Mesodermal cell (in vitro differentiated cells): ENCODE measurements around the gene POLR1A.

Experiments used
- H3K27ac ChIP-seq: 2 replicates; pipeline ENCODE4 v1.7.0; 2013; ENCODE audit warnings: mild to moderate bottlenecking, low read depth, low read length, moderate library complexity; ENCODE audit not compliant: severe bottlenecking
- H3K36me3 ChIP-seq: 2 replicates; pipeline ENCODE4 v1.7.1; 2013; ENCODE audit warnings: mild to moderate bottlenecking, low read length, moderate library complexity; ENCODE audit not compliant: control insufficient read depth, insufficient read depth
- H3K4me1 ChIP-seq: one replicate; pipeline ENCODE4 v1.7.1; 2013; ENCODE audit warnings: mild to moderate bottlenecking, low read length; ENCODE audit not compliant: insufficient read depth, control insufficient read depth, poor library complexity, severe bottlenecking
- H3K4me3 ChIP-seq: 2 replicates; pipeline ENCODE4 v1.7.0; 2013; ENCODE audit warnings: low read length, control low read depth, mild to moderate bottlenecking; ENCODE audit not compliant: insufficient read depth, poor library complexity, severe bottlenecking; ENCODE audit errors: extremely low read depth
- H3K9me3 ChIP-seq: 2 replicates; pipeline ENCODE4 v1.7.1; 2013; ENCODE audit warnings: mild to moderate bottlenecking, low read length, moderate library complexity; ENCODE audit not compliant: control insufficient read depth
- WGBS, 2 experiments: methylation state at CpG; one replicate each; pipeline ENCODE4 v1.1.5; 2013; ENCODE audit warnings: missing lambda C conversion rate in 2 of 2; ENCODE audit not compliant: insufficient coverage in 2 of 2; 5-methylcytosine and 5-hydroxymethylcytosine counted together

Gene POLR1A

DNA sequence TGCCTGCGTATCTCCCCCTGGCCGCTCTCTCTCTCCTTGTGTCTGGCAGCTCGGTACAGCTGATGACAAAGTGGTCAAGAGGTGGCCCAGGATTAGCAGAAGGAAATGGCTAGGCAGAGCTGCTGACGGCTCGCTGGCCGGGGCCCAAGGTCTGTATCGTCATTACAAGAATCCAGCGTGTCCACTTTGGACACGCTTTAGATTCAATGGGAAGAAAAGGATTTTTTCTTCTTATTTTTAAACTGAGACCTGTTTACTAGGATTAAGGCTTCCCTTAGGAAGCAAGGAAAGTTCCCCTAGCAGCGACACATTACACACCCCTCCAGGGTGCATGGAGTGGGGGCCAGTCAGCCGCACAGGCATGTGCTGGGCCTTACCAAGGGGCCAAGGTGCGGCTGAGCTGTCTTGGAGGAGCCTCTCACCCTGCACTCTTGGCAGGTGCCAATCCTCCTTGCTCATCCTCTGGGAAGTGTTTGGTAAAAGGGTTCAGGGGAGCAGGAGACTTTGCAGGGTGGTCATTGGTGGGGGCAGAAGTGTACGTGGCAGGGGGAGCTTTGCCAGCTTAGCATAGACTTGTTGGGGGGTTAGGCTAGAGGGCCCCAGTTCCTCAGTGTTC is 76.8 kb downstream of the POLR1A start:
- Histone ChIP-seq H3K9me3 (no peaks in the 10 kb centered on the region), H3K4me1 (no peaks in the 10 kb centered on the region), H3K4me3 (no peak overlapping the region), H3K36me3 (peaks cover 99% of the 10 kb centered on the region), H3K27ac (no peak overlapping the region)
- 97 to 100% methylated on average over 5 to 7 of the region's 13 CpGs for WGBS, 2 experiments

DNA sequence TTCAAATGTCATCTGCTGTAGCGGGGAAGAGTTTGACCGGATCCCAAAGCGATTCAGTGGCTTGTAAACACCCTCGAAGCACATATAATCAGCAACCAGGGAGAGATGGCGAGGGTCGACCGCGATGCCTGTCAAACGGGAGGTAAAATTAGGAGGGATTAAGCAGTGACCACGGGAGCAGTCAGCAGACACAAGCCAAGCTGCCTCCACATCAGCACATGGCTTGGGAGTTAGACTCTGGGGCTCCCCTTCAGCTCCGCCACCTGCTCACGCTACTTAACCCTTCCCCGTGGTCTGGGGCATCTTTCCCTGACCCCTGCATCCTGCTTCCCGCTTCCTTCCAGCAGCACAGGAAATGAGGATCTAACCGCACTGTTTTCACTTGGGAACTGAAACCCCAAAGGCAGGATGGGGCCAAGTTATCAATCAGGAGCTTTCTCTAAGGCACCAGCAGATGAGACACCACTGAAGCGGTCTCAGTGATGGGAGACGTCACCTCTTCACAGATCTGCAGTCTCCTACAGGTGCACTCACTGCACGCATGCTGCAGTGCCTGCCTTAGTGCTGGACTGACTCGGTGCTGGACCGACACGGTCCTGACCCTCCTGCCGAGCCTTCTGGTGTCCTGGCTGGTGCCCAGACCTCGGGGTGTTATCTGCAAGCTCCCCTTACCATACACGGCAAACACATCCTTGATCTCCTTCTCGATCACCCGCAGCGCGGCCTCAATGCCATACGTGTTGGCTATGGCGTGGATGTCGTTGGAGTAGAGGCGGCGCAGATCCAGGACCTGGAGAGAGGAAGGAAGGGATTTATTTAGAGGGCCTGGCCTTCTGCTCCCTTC is 77.5 kb downstream of the POLR1A start:
- WGBS, 2 experiments = 97% methylated on average over 25 to 32 of the region's 33 CpGs
- Histone ChIP-seq H3K4me3 (no peak overlapping the region), H3K36me3 (peaks cover 92% of the 10 kb centered on the region)

GRCh38 chr2:86027196-86027921 is 78.3 kb downstream of the POLR1A start:
- peaks cover 84% of the 10 kb centered on the region for H3K36me3 ChIP-seq

More for the DNA sequence above, 77.5 kb downstream of the POLR1A start:
- no peaks in the 10 kb centered on the region for H3K4me1 ChIP-seq
- no peaks in the 10 kb centered on the region for H3K9me3 ChIP-seq
- no peak overlapping the region for H3K27ac ChIP-seq

DNA sequence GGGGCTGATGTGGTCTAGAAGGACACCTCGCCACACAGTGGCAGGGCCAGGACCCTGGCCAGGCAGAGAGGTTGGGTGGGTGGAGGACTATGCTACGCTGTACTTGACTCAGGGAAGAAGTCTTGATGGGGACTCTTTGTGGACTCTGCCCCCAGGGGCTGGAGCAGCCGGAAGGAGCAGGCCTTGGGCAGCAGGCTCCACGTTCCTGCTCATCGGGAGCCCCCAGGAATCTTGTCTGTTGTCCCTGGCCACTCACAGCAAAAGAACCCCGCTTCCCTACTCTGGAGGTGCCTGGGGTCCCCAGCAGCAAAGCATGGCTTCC is 79.0 kb downstream of the POLR1A start:
- Histone ChIP-seq H3K4me1 (no peaks in the 10 kb centered on the region), H3K9me3 (no peaks in the 10 kb centered on the region), H3K36me3 (peaks cover 77% of the 10 kb centered on the region), H3K4me3 (no peak overlapping the region), H3K27ac (no peak overlapping the region)
- 90 to 94% methylated on average over 6 of the region's 6 CpGs for WGBS, 2 experiments

More at GRCh38 chr2:86027196-86027921, 78.3 kb downstream of the POLR1A start:
- Histone ChIP-seq H3K27ac (no peak overlapping the region), H3K4me3 (no peak overlapping the region), H3K4me1 (no peaks in the 10 kb centered on the region), H3K9me3 (no peaks in the 10 kb centered on the region)
- 94 to 97% methylated on average over 13 of the region's 17 CpGs for WGBS, 2 experiments

- 93 to 98% methylated on average over 3 to 7 of the region's 8 CpGs for WGBS, 2 experiments
- H3K4me1 ChIP-seq = no peaks in the 10 kb centered on the region
- H3K27ac ChIP-seq = no peak overlapping the region
- no peaks in the 10 kb centered on the region for H3K9me3 ChIP-seq
- peaks cover 75% of the 10 kb centered on the region for H3K36me3 ChIP-seq
- no peak overlapping the region for H3K4me3 ChIP-seq
Measured at GRCh38 chr2:86025976-86026743, 79.5 kb downstream of the POLR1A start.

DNA sequence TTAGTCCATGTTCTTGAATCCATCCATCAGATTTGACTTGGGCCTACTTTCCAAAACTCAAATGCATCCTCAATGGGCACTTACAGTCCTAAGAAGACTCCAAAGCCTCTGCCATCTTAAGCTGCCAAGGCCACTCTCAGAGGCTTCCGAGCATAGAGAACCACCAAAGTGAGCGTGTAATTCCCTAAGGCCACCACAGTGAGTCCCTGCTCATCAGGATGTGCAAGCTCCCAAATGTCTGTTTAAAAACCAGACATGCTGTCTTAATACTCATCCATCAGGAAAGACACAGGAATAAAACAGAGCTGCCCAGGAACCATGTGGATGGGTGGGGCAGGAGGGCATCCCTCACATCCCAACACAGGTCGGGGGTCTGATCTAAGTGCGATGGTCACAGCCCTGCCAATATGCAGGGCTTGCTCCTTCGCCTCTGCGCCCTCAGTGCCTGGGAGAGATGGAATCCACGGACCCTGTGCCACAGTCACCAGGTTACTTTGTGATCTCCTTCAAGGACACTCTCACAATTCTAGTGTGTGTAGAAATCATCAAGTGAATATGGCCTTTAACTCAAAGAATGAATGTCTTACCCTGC is 80.4 kb downstream of the POLR1A start:
- no peaks in the 10 kb centered on the region for H3K4me1 ChIP-seq
- 95 to 98% methylated on average over 7 of the region's 7 CpGs for WGBS, 2 experiments
- H3K36me3 ChIP-seq = peaks cover 66% of the 10 kb centered on the region
- H3K27ac ChIP-seq = no peak overlapping the region
- no peak overlapping the region for H3K4me3 ChIP-seq
- no peaks in the 10 kb centered on the region for H3K9me3 ChIP-seq

GRCh38 chr2:86023366-86023712 is 82.3 kb downstream of the POLR1A start:
- Histone ChIP-seq H3K4me1 (no peaks in the 10 kb centered on the region), H3K4me3 (no peak overlapping the region), H3K27ac (no peak overlapping the region), H3K36me3 (peaks cover 47% of the 10 kb centered on the region), H3K9me3 (no peaks in the 10 kb centered on the region)
- no CpG with 5 or more reads among the region's 2 CpGs for WGBS, 2 experiments

GRCh38 chr2:86022661-86023365 is 82.9 kb downstream of the POLR1A start:
- Histone ChIP-seq H3K9me3 (no peaks in the 10 kb centered on the region), H3K4me1 (no peaks in the 10 kb centered on the region), H3K27ac (no peak overlapping the region), H3K4me3 (no peak overlapping the region), H3K36me3 (peaks cover 42% of the 10 kb centered on the region)
- whole genome bisulfite sequencing, 2 experiments = 86 to 95% methylated on average over 10 to 12 of the region's 13 CpGs

GRCh38 chr2:86021396-86022378 is 84.0 kb downstream of the POLR1A start:
- H3K36me3 ChIP-seq = peaks cover 30% of the 10 kb centered on the region
- 94 to 97% methylated on average over 12 of the region's 12 CpGs for WGBS, 2 experiments
- H3K4me3 ChIP-seq = no peak overlapping the region
- no peaks in the 10 kb centered on the region for H3K4me1 ChIP-seq
- H3K27ac ChIP-seq = no peak overlapping the region
- no peaks in the 10 kb centered on the region for H3K9me3 ChIP-seq
